Gastrocnemius medialis (tissue), 4 donors: ENCODE measurements around the gene NAA35. TPM values are rescaled to one million over a fixed set of nuclear protein-coding genes. Genes with fewer than 3 reads are reported as not detected.

Experiments used
- ATAC-seq, 2 donors: fragments of 150-250 bp; one replicate each; pipeline ENCODE4 v1.9.1; 2016
- DNase-seq, 2 donors: peaks; one replicate each; pipeline ENCODE4 v3.0.0-alpha.2; 2019
- H3K27ac ChIP-seq, 4 donors: fragments of 200-600 bp; sonication (generic); 1 replicate in 1 of 4; 2 replicates in 3 of 4; pipeline ENCODE4 v1.5.1; 2016 to 2018; ENCODE audit warnings: mild to moderate bottlenecking in 2 of 4, moderate library complexity in 1 of 4
- H3K27me3 ChIP-seq, 3 donors: fragments of 200-600 bp; sonication (generic) in 2 of 3; 1 replicate in 1 of 3; 2 replicates in 2 of 3; pipeline versions ENCODE4 v1.5.1 to v1.6.0; 2016 to 2019; ENCODE audit warnings: mild to moderate bottlenecking in 1 of 3, moderate library complexity in 1 of 3
- H3K36me3 ChIP-seq, 2 donors: fragments of 200-600 bp; sonication (generic) in 1 of 2; one replicate each; pipeline ENCODE4 v1.5.1; 2017 to 2018
- H3K4me1 ChIP-seq, 2 donors: fragments of 200-600 bp; sonication (generic) in 1 of 2; one replicate each; pipeline ENCODE4 v1.5.1; 2016 to 2017; ENCODE audit warnings: mild to moderate bottlenecking in 2 of 2
- H3K4me3 ChIP-seq, 4 donors: fragments of 200-600 bp; sonication (generic) in 3 of 4; 1 replicate in 1 of 4; 2 replicates in 3 of 4; pipeline ENCODE4 v1.5.1; 2016 to 2019; ENCODE audit warnings: mild to moderate bottlenecking in 2 of 4
- H3K9me3 ChIP-seq, 3 donors: fragments of 200-600 bp; sonication (generic) in 2 of 3; 1 replicate in 1 of 3; 2 replicates in 2 of 3; pipeline ENCODE4 v1.5.1; 2016 to 2019
- POLR2A ChIP-seq, 2 donors: fragments of 450-650 bp; IDR thresholded peaks; one replicate each; pipeline ENCODE4 v1.6.1; 2017; ENCODE audit warnings: antibody characterized with exemption in 2 of 2, mild to moderate bottlenecking in 2 of 2, moderate library complexity in 2 of 2
- in situ Hi-C, 4 donors: fragments of 200-750 bp; cut with MboI; loops; one replicate each; pipeline versions ENCODE4 v1.15.0 to v1.8.0; 2017; ENCODE audit warnings: low sequenced_read_pairs in 4 of 4
- intact Hi-C: fragments of 100-400 bp; cut with DNase I; formaldehyde crosslinking; loops from one replicate; pipeline ENCODE4 v1.15.1; 2023; ENCODE audit warnings: low total_unique reads
- total RNA-seq, 4 donors: library from RNA; depleted of rRNA; stranded (reverse); fragments of >200 nt; gene quantifications; one replicate each; pipeline versions ENCODE4 v1.1.0 to v1.2.3, GENCODE V29; 2016
- TF ChIP-seq, protein P1 (sequence below), 5 experiments: fragments of 450-650 bp in 3 of 5; fragments of 200-600 bp in 2 of 5; sonication (generic) in 2 of 5; IDR thresholded peaks in 4 of 5; conservative IDR thresholded peaks in 1 of 5; 1 replicate in 4 of 5; 2 replicates in 1 of 5; pipeline ENCODE4 v1.5.1; 2016 to 2019; ENCODE audit warnings: antibody characterized with exemption in 5 of 5, mild to moderate bottlenecking in 3 of 5, moderate library complexity in 3 of 5

Gene NAA35
- total RNA-seq, 4 donors from 2014 or later = 22.7 to 26.9 (median 24.5) TPM

DNA sequence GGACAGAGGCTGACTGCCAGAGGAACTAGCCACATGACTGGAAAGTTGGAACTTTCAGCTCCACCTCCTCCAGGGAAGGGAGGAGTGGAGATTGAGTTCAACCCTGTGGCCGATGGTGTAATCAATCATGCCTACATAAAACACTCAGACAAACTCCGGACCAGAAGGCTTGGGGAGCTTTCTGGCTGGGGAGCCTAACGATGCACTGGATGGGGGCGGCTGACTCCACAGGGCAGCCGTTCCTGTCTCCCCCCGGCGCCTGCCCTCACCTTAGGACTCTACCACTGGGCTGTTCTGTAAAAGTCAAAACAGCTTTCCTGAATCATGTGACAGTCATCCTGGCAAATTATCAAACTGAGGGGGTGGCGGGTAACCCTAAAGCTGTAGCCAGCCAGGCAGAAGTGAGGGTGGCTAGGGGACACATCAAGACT is 100.4 kb downstream of the NAA35 start:
- no peak for TF ChIP-seq POLR2A (IDR thresholded peaks at IDR 0.05)
- TF ChIP-seq, protein P1, sequence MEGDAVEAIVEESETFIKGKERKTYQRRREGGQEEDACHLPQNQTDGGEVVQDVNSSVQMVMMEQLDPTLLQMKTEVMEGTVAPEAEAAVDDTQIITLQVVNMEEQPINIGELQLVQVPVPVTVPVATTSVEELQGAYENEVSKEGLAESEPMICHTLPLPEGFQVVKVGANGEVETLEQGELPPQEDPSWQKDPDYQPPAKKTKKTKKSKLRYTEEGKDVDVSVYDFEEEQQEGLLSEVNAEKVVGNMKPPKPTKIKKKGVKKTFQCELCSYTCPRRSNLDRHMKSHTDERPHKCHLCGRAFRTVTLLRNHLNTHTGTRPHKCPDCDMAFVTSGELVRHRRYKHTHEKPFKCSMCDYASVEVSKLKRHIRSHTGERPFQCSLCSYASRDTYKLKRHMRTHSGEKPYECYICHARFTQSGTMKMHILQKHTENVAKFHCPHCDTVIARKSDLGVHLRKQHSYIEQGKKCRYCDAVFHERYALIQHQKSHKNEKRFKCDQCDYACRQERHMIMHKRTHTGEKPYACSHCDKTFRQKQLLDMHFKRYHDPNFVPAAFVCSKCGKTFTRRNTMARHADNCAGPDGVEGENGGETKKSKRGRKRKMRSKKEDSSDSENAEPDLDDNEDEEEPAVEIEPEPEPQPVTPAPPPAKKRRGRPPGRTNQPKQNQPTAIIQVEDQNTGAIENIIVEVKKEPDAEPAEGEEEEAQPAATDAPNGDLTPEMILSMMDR (IDR thresholded peaks at IDR 0.05 in 4 of 5, conservative IDR thresholded peaks at IDR 0.05 in 1 of 5) = no peak
- Histone ChIP-seq H3K4me1 (no peaks in the 10 kb centered on the region), H3K27ac (no peak overlapping the region), H3K4me3 (no peak overlapping the region), H3K27me3 (no peaks in the 10 kb centered on the region), H3K36me3 (no peaks in the 10 kb centered on the region), H3K9me3 (no peaks in the 10 kb centered on the region)
- intact Hi-C loops (no loop called here), in situ Hi-C loops (no loop called here)
- DNase-seq (no peak), ATAC-seq (no peak)

DNA sequence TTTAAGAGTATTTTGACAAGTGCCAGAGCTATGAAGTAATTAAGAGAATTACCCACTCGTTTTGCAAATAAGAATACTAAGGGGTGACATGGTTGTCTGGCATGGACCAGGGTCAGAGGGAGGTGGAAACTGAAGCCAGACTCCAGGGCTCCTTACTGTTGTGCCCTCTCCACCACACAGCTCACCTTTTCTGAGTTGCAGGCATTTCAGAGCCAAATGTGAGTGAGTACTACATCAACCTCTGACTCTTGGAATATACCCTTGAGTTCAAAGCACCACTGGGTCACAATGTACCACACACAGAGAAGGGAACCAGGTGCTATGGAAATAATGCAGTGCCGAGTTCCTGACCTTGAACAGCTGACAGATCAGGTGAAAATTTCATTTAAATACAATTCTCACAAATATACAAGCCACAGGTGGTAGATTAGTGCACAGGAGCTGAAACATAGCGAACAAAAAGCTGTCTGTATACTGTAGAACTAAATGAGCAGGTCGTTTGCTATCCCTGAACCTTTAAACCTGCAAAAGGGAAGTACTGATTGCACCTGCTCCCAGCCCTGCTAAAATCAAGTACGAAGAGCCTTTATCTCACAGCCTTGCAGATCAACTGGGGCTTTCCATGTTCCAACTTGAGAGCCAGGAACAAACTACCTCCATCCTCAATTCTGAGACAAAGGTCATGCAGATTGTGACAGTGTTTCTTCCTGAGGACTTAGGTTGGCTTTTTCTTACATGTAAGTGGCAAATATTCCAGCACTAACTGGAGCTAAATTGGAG is 101.4 kb downstream of the NAA35 start:
- intact Hi-C loops (no loop called here), in situ Hi-C loops (no loop called here)
- DNase-seq (no peak), ATAC-seq (no peak)
- no peaks in the 10 kb centered on the region for H3K36me3 ChIP-seq
- TF ChIP-seq, protein P1 (IDR thresholded peaks at IDR 0.05 in 4 of 5, conservative IDR thresholded peaks at IDR 0.05 in 1 of 5) = no peak
- TF ChIP-seq POLR2A (IDR thresholded peaks at IDR 0.05) = no peak
- no peak overlapping the region for H3K27ac ChIP-seq
- H3K4me1 ChIP-seq = no peaks in the 10 kb centered on the region
- H3K27me3 ChIP-seq = no peaks in the 10 kb centered on the region
- H3K9me3 ChIP-seq = no peaks in the 10 kb centered on the region
- no peak overlapping the region for H3K4me3 ChIP-seq

DNA sequence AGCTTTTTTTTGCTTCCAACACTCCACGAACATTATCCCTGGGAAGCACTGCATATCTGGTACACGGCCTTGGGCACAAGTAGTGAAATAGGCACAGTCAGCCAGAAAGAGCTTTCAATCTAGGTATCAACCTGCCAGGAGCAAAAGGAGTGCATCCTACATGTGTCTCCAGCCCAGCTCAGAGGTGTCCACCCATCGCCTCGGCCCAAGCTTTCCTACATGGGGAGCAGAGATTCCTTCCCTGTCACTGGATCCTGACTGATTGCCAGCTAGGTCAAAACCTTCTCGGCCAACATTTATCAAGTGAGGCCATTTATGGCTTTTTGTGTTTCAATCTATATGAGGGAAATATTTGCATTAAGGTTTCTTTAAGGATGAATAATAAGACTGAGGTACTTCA is 102.6 kb downstream of the NAA35 start:
- Histone ChIP-seq H3K9me3 (no peaks in the 10 kb centered on the region), H3K27ac (no peak overlapping the region), H3K4me3 (no peak overlapping the region), H3K36me3 (no peaks in the 10 kb centered on the region), H3K4me1 (no peaks in the 10 kb centered on the region), H3K27me3 (no peaks in the 10 kb centered on the region)
- ATAC-seq (no peak), DNase-seq (no peak)
- intact Hi-C loops = no loop called here
- in situ Hi-C loops = no loop called here
- TF ChIP-seq POLR2A (IDR thresholded peaks at IDR 0.05) = no peak
- TF ChIP-seq, protein P1 (IDR thresholded peaks at IDR 0.05 in 4 of 5, conservative IDR thresholded peaks at IDR 0.05 in 1 of 5) = no peak

DNA sequence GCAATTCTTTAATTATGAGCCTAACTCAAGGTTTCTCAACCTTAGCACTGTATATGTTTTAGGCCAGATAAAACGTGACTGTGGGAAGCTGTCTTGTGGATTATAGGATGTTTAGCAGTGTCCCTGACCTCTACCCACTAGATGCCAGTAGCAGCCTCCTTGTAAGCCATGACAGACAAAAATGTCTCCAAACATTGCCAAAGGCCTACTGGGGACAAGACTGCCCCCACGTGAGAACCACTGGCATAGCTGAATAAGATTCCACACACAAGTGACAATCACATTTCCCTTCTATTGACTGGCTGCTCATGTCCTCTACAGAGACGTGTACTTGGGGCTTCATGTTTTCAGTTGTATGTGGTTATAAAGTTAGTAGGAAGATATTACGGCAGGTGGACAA is 103.1 kb downstream of the NAA35 start:
- intact Hi-C loops (no loop called here), in situ Hi-C loops (no loop called here)
- ATAC-seq = no peak

More for the DNA sequence above, 103.1 kb downstream of the NAA35 start:
- Histone ChIP-seq H3K36me3 (no peaks in the 10 kb centered on the region), H3K4me3 (no peak overlapping the region), H3K27me3 (no peaks in the 10 kb centered on the region), H3K4me1 (no peaks in the 10 kb centered on the region), H3K27ac (no peak overlapping the region), H3K9me3 (no peaks in the 10 kb centered on the region)
- DNase-seq = no peak
- TF ChIP-seq, protein P1 (IDR thresholded peaks at IDR 0.05 in 4 of 5, conservative IDR thresholded peaks at IDR 0.05 in 1 of 5) = no peak
- TF ChIP-seq POLR2A (IDR thresholded peaks at IDR 0.05) = no peak
